HG03342 (cell line): ENCODE results near the gene HVCN1.
"Not testable (repeated sequence)": the region's sequence is repeated elsewhere in the genome, so short reads cannot be mapped to it uniquely, and the experiment has no call there.

Source experiments
- ATAC-seq: cut with Tn5 transposase; IDR thresholded peaks from one replicate; pipeline ENCODE4 v1.9.1; 2021; ENCODE audit warnings: mild to moderate bottlenecking, moderate library complexity; ENCODE audit not compliant: unreplicated experiment

HVCN1 gene, protein sequence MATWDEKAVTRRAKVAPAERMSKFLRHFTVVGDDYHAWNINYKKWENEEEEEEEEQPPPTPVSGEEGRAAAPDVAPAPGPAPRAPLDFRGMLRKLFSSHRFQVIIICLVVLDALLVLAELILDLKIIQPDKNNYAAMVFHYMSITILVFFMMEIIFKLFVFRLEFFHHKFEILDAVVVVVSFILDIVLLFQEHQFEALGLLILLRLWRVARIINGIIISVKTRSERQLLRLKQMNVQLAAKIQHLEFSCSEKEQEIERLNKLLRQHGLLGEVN

GRCh38 chr12:110688446-110689280, at the start of gene HVCN1:
HVCN1 (minus strand) TSS chr12:110689115; CDS start chr12:110683245, 5,870 bp downstream.
- ATAC-seq = no peak

DNA sequence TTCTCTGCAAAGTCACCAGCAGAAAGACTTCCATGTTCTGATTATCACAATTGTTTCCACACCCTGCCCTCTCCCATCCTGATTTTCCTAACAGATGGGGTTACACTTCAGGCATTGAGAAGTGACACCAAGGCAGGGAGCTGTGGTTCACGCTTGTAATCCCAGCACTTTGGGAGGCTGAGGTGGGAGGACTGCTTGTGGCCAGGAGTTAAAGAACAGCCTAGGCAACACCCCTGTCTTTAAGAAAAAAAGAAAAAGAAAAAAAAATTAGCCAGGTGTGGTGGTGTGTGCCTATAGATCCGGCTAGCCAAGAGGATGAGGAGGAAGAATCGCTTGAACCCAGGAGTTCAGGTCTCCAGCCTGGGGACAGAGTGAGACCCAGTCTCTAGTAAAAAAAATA, 48.6 kb upstream of the HVCN1 start:
- ATAC-seq = no peak

DNA sequence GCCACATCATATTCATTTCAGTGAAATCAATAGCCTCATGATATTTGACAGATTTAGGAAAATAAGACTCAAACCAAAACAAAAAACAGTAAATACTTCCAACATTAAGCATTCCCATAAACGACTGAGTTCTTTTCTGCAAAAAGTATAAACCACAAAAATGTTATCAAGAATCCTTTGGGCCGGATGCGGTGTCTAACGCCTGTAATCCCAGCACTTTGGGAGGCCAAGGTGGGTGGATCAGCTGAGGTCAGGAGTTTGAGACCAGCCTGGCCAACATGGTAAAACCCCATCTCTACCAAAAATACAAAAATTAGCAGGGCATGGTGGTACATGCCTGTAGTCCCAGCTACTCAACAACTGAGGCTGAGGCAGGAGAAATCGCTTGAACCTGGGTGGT, 48.1 kb upstream of the HVCN1 start:
- not testable (repeated sequence) for ATAC-seq

DNA sequence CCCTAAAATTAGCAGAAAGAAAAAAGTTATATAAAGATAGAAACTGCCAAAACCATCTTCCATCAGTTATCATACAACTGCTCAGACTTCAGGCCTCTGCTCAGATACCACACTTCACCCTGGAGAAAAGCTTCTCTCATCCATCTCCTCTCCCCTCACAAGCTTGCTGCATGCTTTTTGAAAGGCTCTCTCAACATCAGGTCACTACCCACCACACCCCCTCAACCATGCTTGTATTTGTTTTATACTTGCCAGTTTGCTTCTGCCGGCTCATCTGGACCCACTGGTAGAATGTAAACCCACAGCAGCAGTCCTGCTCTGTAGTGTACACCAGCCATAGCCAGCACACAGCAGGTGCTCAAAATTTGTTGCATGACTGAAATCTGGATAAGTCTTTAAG, 45.0 kb upstream of the HVCN1 start:
- ATAC-seq = no peak

- no peak for ATAC-seq
Measured at GRCh38 chr12:110733089-110733715, 44.3 kb upstream of the HVCN1 start.

DNA sequence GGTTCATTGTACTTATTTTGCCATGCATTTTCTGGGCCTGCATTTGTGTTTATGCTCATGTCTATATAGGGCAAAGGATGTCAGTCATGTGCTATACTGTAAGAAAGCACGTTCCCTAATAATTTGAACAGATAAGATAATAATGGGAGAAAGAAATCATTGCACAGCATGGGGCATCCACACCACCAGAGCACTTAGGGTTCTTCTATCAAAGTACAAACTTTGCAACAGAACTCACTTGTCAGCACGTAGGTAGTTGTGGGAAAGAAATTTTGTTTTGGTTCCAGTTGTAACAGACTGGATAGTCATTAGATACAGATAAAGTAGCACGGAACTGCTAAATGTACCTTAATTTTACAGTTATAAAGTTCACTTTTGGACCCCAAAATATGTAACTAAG, 43.7 kb upstream of the HVCN1 start:
- no peak for ATAC-seq

DNA sequence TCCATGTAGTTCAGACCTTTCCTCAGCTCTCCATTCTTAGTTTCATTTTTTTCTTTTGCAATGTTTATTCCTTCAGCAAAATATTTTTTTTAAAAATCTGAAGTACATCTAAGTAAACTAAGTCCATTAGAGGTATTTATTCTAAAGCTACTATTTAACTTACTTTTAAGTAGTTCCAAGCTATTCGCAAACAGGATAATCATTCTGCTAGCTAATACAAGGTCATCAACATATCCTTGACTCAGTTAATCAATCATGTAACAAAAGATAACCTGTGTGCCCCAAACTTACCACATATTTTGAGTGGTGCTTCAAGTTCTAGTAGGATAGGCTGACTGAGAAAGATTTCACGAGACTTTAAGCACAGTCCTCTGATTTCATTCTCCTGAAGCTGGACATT, 42.6 kb upstream of the HVCN1 start:
- ATAC-seq = no peak

- no peak for ATAC-seq
Measured at GRCh38 chr12:110728628-110729027, 39.7 kb upstream of the HVCN1 start.

- no peak for ATAC-seq
Measured at GRCh38 chr12:110726708-110727369, 37.9 kb upstream of the HVCN1 start.

GRCh38 chr12:110726028-110726427, 37.1 kb upstream of the HVCN1 start:
- ATAC-seq = no peak

GRCh38 chr12:110725267-110725666, 36.4 kb upstream of the HVCN1 start:
- ATAC-seq = no peak

- ATAC-seq = not testable (repeated sequence)
Measured at GRCh38 chr12:110722892-110723291, 34.0 kb upstream of the HVCN1 start.

DNA sequence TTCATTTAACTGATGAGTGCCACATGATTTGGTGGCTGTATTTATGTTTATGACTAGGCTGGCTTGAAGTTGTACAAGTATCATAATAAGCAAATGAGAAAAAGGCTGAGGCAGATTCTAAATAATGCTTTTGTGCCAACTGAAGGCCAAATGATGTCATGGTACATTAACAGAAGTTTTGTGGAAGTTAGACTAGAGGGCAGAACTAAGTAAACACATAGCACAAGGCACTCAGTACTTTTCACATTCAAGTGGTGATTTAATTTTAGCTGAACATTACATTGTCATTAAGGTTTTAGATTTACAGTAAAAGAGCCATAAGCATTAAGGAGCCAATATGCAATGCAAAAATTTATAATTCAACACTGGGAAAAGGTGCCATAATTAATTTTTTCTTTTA, 32.7 kb upstream of the HVCN1 start:
- ATAC-seq = no peak

DNA sequence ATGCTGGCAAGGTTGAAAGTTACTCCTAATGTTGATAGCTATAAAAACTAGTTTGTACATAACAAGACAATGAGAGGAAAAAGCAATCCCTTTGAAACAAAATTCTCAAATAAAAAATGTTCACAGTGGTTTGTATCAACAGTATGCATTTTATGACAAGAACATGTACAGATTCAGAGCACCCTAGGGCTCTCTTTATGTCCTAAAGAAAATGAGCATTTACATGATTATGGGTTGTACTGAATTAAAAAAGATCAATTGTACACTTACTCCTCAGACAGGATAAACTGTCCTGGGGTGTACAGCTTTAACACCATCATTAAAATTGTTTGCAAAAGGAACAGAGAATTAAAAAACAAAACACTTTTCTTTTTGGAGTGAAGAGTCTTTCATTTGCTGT, 31.6 kb upstream of the HVCN1 start:
- ATAC-seq = no peak

GRCh38 chr12:110718222-110718908, 29.4 kb upstream of the HVCN1 start:
- no peak for ATAC-seq

- no peak for ATAC-seq
Measured at GRCh38 chr12:110717037-110717436, 28.1 kb upstream of the HVCN1 start.

GRCh38 chr12:110708917-110709316, 20.0 kb upstream of the HVCN1 start:
- ATAC-seq = no peak

- ATAC-seq = no peak
Measured at GRCh38 chr12:110705309-110705708, 16.4 kb upstream of the HVCN1 start.

DNA sequence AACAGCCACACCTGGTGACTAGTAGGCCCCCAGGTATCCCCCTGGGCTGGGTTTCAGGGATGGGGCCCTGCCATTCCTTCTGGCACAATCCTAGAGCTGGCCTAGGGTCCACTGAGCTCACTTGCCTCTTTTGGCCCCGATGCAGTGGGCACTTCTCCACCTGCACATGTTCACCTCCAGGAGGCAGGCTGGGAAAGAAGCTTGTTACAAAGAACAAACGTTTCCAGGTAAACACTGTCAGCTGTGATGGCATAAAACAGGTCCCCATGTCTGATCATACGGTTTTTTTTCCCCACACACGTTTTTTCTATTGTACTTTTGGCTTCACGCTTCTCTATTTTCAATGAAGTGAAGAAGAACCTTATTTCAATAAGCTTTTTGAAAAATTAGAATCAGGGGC, 15.8 kb upstream of the HVCN1 start:
- no peak for ATAC-seq

DNA sequence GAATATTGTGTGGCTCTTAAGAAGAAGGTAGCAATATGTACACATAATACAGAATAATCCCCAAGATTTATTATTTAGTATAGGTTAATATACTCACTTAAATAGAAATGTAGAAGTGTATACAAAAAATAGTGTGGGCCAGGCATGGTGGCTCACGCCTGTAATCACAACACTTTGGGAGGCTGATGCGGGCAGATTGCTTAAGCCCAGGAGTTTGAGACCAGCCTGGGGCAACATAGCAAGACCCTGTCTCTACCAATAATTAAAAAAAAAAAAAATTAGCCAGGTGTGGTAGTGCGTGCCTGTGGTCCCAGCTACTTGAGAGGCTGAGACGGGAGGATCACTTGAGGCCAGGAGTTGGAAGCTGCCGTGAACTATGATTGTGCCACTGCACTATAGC, 15.3 kb upstream of the HVCN1 start:
- ATAC-seq = no peak

DNA sequence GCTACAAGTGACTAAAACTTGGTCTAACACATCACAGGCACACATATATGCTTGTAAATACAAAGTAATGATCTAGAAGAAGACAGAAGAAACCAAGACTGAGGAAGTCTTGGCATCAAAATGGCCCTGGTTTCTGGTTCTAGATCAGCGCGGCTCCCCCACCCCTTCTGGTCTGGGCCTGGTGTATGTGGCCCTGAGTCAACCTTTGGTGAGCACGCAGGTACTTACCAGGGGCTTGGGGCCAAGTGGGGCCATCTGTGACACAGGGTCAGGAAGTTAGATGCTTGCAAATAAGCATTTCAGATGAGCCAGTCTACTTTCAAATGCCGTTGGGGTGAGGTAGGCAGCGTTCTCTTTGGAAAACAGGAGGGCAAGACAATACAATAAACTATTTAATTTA, 13.2 kb upstream of the HVCN1 start:
- no peak for ATAC-seq
